Stimulated activated CD4-positive, alpha-beta T cell treated with anti-CD3 and anti-CD28 coated beads, TNF-alpha, amount 100 ng/mL, for 24 hours (primary cell): ENCODE results near the gene SEMA6A.

Experiments
- DNase-seq, 3 experiments: peaks; one replicate each; pipeline ENCODE4 v3.0.0-alpha.2; 2020; ENCODE audit warnings: low read depth in 3 of 3

The SEMA6A gene

GRCh38 chr5:116404016-116404415 is 170.6 kb downstream of the SEMA6A start:
- no peak for DNase-seq

GRCh38 chr5:116402235-116402634 is 172.4 kb downstream of the SEMA6A start:
- no peak for DNase-seq

DNA sequence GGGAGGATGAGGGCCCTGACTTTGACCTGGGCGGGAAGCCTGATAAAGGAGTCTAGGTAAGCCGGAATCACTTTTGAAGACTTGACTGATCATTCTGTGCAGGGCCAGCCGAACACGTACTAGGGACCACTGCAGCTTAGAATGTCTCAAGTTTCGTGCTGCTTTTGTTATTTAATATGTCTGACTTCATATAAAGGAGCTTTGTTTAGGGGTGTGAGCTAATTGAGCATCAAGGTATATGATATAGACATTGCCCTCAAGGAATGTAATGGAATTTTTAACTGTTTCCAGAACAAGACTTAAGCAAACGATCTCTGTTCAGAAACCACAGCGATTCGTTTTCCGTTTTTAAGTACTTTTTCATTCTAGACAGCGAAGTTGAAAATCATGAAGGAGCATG is 173.0 kb downstream of the SEMA6A start:
- no peak for DNase-seq

DNA sequence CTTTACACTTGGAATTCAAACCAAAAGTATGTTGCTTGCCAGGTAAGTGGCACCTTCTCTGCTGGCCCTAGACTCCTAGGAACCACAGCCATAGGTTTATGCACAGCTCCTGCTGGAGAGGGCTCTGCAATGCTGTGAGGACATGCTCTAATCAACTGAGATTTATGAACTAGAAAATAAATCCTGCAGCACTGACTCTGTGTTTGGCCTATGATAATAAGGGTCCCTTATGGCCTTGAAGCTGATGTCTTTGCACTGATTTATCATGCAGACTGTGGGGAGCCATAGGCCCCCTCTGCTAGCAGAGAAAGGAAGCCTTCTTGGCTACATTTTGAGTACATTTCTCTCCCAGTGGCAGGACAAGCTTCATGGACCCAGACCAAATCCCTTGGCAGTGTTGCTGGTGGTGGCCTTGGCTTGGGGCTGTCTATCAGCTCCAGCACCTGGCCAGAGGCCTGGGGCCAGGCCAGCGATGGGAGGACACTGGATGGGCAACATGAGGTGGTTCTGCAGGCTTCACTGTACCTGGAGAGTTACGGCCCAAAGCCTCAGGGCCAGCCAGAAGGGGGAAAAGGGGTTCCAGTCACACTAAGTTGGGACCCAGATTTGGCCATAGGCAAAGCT is 178.0 kb downstream of the SEMA6A start:
- DNase-seq: no peak

DNA sequence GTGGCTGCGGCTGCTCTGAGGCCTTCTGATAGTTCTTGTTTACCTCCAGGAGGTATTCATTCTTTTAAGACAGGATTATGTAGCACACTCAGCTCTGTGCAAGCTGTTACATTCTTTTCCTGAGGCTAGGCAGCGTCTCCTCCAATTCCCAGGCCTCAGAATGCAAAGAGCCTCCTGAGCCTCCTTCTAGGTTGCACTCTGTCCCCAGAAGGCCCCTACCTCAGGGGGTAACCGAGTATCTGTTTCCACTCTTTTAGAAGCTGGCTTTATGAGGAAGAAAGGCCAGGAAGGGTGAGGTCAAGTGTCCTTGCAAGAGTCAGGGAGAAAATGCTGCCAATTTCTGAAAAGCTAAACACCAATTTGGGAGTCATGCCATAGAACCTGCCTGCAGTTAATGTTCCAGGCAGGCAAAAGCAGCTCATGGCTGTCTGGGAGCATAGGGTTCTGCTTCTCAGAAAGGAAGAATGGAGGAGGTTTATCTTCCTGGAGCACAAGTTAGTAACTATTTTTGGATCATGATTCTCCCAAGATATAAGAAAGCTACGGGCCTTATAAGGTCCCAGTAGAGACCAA is 178.9 kb downstream of the SEMA6A start:
- DNase-seq: no peak

- no peak for DNase-seq
Observed at GRCh38 chr5:116395226-116395625, 179.4 kb downstream of the SEMA6A start.

- no peak for DNase-seq
Observed at GRCh38 chr5:116394186-116394867, 180.3 kb downstream of the SEMA6A start.
